Gastrocnemius medialis (tissue), 4 donors: ENCODE data around the gene PRRC2C.

ENCODE experiments used
- POLR2A ChIP-seq, 2 donors: fragments of 450-650 bp; IDR thresholded peaks; one replicate each; pipeline ENCODE4 v1.6.1; 2017; ENCODE audit warnings: antibody characterized with exemption in 2 of 2, mild to moderate bottlenecking in 2 of 2, moderate library complexity in 2 of 2
- TF ChIP-seq, protein P1 (sequence below), 5 experiments: fragments of 450-650 bp in 3 of 5; fragments of 200-600 bp in 2 of 5; sonication (generic) in 2 of 5; IDR thresholded peaks in 4 of 5; conservative IDR thresholded peaks in 1 of 5; 1 replicate in 4 of 5; 2 replicates in 1 of 5; pipeline ENCODE4 v1.5.1; 2016 to 2019; ENCODE audit warnings: antibody characterized with exemption in 5 of 5, mild to moderate bottlenecking in 3 of 5, moderate library complexity in 3 of 5

DNA sequence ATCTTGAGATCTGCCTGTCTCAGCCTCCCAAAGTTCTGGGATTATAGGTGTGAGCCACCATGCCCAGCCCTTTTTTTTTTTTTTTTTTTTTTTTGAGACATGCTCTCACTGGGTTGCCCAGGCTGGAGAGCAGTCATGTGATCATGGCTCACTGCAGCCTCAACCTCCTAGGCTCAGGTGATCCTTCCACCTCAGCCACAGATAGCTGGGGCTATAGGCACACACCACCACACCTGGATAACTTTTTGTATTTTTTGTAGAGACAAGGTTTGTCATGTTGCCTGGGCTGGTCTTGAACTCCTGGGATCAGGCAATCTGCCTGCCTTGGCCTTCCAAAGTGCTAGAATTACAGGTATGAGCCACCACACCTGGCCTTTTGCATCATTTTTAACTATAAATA is 17.7 kb upstream of the PRRC2C start:
- no peak for TF ChIP-seq POLR2A (IDR thresholded peaks at IDR 0.05)
- TF ChIP-seq, protein P1, sequence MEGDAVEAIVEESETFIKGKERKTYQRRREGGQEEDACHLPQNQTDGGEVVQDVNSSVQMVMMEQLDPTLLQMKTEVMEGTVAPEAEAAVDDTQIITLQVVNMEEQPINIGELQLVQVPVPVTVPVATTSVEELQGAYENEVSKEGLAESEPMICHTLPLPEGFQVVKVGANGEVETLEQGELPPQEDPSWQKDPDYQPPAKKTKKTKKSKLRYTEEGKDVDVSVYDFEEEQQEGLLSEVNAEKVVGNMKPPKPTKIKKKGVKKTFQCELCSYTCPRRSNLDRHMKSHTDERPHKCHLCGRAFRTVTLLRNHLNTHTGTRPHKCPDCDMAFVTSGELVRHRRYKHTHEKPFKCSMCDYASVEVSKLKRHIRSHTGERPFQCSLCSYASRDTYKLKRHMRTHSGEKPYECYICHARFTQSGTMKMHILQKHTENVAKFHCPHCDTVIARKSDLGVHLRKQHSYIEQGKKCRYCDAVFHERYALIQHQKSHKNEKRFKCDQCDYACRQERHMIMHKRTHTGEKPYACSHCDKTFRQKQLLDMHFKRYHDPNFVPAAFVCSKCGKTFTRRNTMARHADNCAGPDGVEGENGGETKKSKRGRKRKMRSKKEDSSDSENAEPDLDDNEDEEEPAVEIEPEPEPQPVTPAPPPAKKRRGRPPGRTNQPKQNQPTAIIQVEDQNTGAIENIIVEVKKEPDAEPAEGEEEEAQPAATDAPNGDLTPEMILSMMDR (IDR thresholded peaks at IDR 0.05 in 4 of 5, conservative IDR thresholded peaks at IDR 0.05 in 1 of 5), result no peak
